Measurements from ENCODE around the gene ARF1.

GRCh38 chr1:228079013-228079412 is 3.5 kb upstream of the ARF1 start:
- TF ChIP-seq EZH2 (IDR thresholded peaks at IDR 0.05; ENCODE audit: borderline replicate concordance) (no peak), CTCF (IDR thresholded peaks at IDR 0.05; ENCODE audit: poor library complexity) (no peak)
